GM10248 (cell line): ENCODE measurements around the gene SH3BP4.

Source experiments
- CTCF ChIA-PET: fragments of 300-600 bp; sonication (Branson Sonifier 250); formaldehyde crosslinking; extraction: SDS; loops from one replicate; lab custom pipeline; 2021; ENCODE audit warnings: antibody characterized with exemption; lab: Yijun Ruan, JAX
- POLR2A ChIA-PET: fragments of 350-650 bp; sonication (Branson Sonifier 250); formaldehyde crosslinking; extraction: SDS; loops from one replicate; lab custom pipeline; 2020; ENCODE audit warnings: antibody characterized with exemption; lab: Yijun Ruan, JAX
- DNase-seq: peaks from one replicate; pipeline ENCODE4 v3.0.0; 2012; ENCODE audit errors: extremely low spot score
- TF ChIP-seq, protein P1 (sequence below): IDR thresholded peaks from 2 replicates; pipeline ENCODE4 v1.5.1; 2012; ENCODE audit warnings: mild to moderate bottlenecking, low read depth; ENCODE audit errors: extremely low read depth, missing control alignments, control extremely low read depth

Gene SH3BP4

DNA sequence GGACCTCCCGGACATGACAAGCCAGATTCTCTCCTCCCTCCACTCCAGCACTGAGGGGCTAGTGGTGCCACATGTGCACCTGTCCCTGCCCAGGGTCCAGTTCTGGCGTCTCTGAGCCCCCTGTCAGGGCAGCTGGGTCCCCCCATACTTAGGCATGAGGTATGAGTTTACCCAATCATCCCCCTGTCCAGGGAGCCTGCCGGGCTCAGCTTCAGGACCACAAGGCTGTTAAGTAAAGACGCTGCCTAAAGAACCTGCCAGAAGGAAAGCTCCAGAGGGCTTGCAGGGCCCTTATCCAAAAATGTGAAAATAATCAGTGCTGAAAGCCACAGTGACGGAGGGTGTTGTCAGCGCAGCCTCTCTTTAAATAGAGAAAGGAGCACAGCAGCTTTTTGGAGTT lies 40.0 kb downstream of the SH3BP4 start:
- no peak for DNase-seq
- CTCF ChIA-PET = interaction anchor here (1.0 kb wide), 1 partner anchor 22 kb away, joined by 3 read pairs; no protein-coding TSS in a partner anchor
- POLR2A ChIA-PET = no interaction called here
- TF ChIP-seq, protein P1, sequence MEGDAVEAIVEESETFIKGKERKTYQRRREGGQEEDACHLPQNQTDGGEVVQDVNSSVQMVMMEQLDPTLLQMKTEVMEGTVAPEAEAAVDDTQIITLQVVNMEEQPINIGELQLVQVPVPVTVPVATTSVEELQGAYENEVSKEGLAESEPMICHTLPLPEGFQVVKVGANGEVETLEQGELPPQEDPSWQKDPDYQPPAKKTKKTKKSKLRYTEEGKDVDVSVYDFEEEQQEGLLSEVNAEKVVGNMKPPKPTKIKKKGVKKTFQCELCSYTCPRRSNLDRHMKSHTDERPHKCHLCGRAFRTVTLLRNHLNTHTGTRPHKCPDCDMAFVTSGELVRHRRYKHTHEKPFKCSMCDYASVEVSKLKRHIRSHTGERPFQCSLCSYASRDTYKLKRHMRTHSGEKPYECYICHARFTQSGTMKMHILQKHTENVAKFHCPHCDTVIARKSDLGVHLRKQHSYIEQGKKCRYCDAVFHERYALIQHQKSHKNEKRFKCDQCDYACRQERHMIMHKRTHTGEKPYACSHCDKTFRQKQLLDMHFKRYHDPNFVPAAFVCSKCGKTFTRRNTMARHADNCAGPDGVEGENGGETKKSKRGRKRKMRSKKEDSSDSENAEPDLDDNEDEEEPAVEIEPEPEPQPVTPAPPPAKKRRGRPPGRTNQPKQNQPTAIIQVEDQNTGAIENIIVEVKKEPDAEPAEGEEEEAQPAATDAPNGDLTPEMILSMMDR = no peak

- ChIA-PET CTCF (interaction anchor here (1.0 kb wide), 1 partner anchor 22 kb away, joined by 3 read pairs; no protein-coding TSS in a partner anchor), POLR2A (no interaction called here)
- no peak for DNase-seq
- TF ChIP-seq, protein P1 = no peak
Observed at GRCh38 chr2:234992196-234992595, 40.4 kb downstream of the SH3BP4 start.

DNA sequence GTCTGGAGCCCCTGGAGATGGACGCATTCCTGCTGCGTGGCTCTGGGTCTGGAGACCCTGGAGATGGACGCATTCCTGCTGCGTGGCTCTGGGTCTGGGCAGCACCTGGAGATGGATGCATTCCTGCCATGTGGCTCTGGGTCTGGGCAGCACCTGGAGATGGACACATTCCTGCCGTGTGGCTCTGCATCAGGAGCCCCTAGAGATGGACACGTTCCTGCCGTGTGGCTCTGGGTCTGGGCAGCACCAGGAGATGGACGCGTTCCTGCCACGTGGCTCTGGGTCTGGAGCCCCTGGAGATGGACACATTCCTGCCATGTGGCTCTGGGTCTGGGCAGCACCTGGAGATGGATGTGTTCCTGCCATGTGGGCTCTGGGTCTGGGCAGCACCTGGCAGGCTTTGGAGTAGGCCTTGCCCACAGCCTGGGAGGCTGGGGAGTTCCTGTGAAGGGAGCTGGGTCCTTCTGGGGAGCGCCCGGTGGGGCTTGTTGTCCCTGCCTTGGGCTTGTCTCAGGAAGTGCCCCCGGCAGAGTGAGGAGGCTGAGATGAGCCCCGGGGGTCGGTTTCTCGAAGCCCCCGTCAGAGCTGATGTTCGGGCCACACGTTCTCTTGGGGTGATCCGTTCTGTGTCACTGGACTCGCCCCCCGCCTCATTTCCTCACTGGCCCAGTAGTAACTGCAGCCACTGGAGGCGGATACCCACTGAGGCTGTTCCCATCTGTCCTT lies 41.0 kb downstream of the SH3BP4 start:
- POLR2A ChIA-PET = no interaction called here

GRCh38 chr2:234993541-234993981 lies 41.7 kb downstream of the SH3BP4 start:
- TF ChIP-seq, protein P1 = no peak
- CTCF ChIA-PET = no interaction called here
- POLR2A ChIA-PET = no interaction called here
- no peak for DNase-seq

More for the DNA sequence above, 41.0 kb downstream of the SH3BP4 start:
- CTCF ChIA-PET = interaction anchor here (1.0 kb wide), 1 partner anchor 21 kb away, joined by 3 read pairs; no protein-coding TSS in a partner anchor
- no peak for DNase-seq
- TF ChIP-seq, protein P1 = no peak

DNA sequence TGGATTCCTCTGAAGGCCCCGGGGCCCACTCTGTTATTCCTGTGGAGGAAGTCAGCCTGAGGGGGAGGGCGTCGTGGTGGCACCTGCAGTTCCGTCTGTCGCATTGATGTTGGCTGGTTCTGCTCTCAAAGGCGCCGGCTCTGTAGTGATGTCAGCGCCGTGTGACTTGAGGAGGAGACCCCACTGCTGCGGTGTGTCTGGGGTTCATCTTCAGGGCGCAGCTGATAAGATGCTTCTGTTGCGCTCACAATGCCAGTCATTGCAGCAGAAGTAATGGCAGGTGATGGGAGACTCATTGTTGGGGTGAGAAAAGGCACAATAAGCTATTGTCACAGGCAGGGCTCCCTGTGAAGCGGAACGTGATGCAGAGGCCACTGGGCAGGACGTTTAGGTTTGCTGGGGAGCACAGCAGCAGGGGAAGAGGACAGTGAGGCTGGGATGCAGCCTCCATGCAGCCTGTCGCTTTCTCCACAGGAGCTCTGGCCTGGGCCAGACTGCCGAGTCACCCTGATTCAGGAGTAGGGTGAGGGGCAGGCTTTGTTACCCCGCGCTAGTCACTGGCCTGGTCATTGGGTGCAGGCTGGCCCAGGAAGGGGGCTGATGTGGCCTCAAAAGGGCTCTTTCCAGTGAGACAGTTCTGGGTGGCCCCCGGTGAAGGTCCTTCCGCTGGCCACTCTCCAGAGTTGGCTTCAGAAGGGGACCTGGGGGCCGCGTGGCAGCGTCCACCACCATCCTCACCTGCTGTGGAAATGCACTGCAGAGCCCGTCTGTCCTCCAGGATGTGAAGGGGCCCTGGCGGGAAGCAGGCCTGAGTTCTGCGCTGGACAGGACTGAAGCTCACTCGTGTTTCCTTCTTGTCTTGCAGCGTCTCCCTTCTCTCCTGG lies 42.9 kb downstream of the SH3BP4 start:
- no peak for DNase-seq
- ChIA-PET CTCF (no interaction called here), POLR2A (no interaction called here)
- TF ChIP-seq, protein P1 = no peak

- POLR2A ChIA-PET = no interaction called here
- CTCF ChIA-PET = no interaction called here
- DNase-seq = no peak
- TF ChIP-seq, protein P1 = no peak
Observed at GRCh38 chr2:234995332-234996068, 43.7 kb downstream of the SH3BP4 start.
